Measurements from ENCODE around the gene GRN. TPM values are rescaled to one million over a fixed set of nuclear protein-coding genes. Genes with fewer than 3 reads are reported as not detected.

GRN gene
- total RNA-seq, 1 donor = 382 TPM

DNA sequence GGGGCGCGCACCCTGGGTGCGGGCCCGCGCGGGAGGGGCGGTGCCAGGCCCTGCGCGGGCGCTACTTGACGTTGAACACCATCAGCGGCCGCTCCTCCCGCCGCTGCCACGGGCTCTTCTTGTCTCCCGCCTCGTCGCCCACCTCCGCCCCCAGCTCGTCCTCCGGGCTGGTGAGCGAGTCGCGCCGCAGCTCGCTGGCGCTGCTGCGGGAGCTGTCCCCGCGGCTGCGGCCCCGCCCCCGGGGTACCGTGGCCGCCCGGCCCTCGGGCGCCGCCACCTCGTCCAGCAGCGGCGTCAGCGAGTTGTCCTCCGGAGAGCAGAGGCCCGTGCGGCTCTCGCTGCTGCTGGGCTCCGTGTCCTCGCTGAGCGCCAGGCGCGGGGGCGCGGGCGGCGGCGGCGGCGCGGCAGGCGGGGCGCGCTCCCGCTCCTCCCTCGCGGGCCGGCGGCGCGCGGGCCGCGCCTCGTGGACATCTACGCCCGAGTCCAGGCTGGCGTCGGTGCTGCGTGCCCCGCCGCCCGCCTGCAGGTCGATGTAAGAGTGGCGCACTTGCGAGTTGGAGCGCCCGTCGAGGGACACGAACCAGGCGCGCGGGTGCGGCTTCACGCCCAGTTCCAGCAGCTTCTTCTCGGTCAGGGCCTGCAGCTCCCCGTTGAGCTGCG, 8.7 kb downstream of the GRN start:
- DNase-seq (ENCODE audit: insufficient read length, low spot score, missing footprints) = peak; percentile 95
- Histone ChIP-seq H3K27ac (ENCODE audit: low read depth, low read length) (no peak overlapping the region), H3K27me3 (ENCODE audit: insufficient read depth, low read length) (no peaks in the 10 kb centered on the region)

GRCh38 chr17:44354582-44355561, 9.8 kb downstream of the GRN start:
- no peaks in the 10 kb centered on the region for H3K9me3 ChIP-seq (ENCODE audit: low read depth, low read length)
- TF ChIP-seq CTCF (IDR thresholded peaks at IDR 0.05; ENCODE audit: extremely low read depth, low read depth, low read length) = no peak
- H3K4me2 ChIP-seq (ENCODE audit: insufficient read depth, low read length) = peak overlapping the region; percentile 43
- no peaks in the 10 kb centered on the region for H3K27me3 ChIP-seq (ENCODE audit: insufficient read depth, low read length)
- H3K79me2 ChIP-seq (ENCODE audit: insufficient read depth, low read length) = no peaks in the 10 kb centered on the region
- DNase-seq (ENCODE audit: insufficient read length, low spot score, missing footprints) = peak; percentile 93
- H3K36me3 ChIP-seq (ENCODE audit: insufficient read depth, low read length) = peaks cover 11% of the 10 kb centered on the region
- peak overlapping the region; percentile 28 for H3K4me3 ChIP-seq (ENCODE audit: insufficient read depth, low read length)
- no peak overlapping the region for H2AFZ ChIP-seq (ENCODE audit: low read length)
- H3K4me1 ChIP-seq (ENCODE audit: insufficient read depth, low read length) = no peaks in the 10 kb centered on the region
- no peaks in the 10 kb centered on the region for H4K20me1 ChIP-seq (ENCODE audit: insufficient read depth, low read length)
- no peak overlapping the region for H3K27ac ChIP-seq (ENCODE audit: low read depth, low read length)

More for the DNA sequence above, 8.7 kb downstream of the GRN start:
- H3K79me2 ChIP-seq (ENCODE audit: insufficient read depth, low read length) = peaks cover 4% of the 10 kb centered on the region
- no peak overlapping the region for H2AFZ ChIP-seq (ENCODE audit: low read length)
- peak overlapping the region; percentile 59 for H3K4me3 ChIP-seq (ENCODE audit: insufficient read depth, low read length)
- H3K4me2 ChIP-seq (ENCODE audit: insufficient read depth, low read length) = peak overlapping the region; percentile 61
- no peaks in the 10 kb centered on the region for H3K9me3 ChIP-seq (ENCODE audit: low read depth, low read length)
- H3K36me3 ChIP-seq (ENCODE audit: insufficient read depth, low read length) = peaks cover 11% of the 10 kb centered on the region
- peaks cover 4% of the 10 kb centered on the region for H4K20me1 ChIP-seq (ENCODE audit: insufficient read depth, low read length)
- no peak for TF ChIP-seq CTCF (IDR thresholded peaks at IDR 0.05; ENCODE audit: extremely low read depth, low read depth, low read length)
- H3K4me1 ChIP-seq (ENCODE audit: insufficient read depth, low read length) = no peaks in the 10 kb centered on the region

GRCh38 chr17:44355642-44356099, 10.6 kb downstream of the GRN start:
- H3K36me3 ChIP-seq (ENCODE audit: insufficient read depth, low read length) = peaks cover 11% of the 10 kb centered on the region
- H3K4me3 ChIP-seq (ENCODE audit: insufficient read depth, low read length) = no peak overlapping the region
- no peak for TF ChIP-seq CTCF (IDR thresholded peaks at IDR 0.05; ENCODE audit: extremely low read depth, low read depth, low read length)
- no peaks in the 10 kb centered on the region for H3K79me2 ChIP-seq (ENCODE audit: insufficient read depth, low read length)
- DNase-seq (ENCODE audit: insufficient read length, low spot score, missing footprints) = peak; percentile 67
- no peaks in the 10 kb centered on the region for H4K20me1 ChIP-seq (ENCODE audit: insufficient read depth, low read length)
- H3K4me1 ChIP-seq (ENCODE audit: insufficient read depth, low read length) = no peaks in the 10 kb centered on the region
- no peak overlapping the region for H3K27ac ChIP-seq (ENCODE audit: low read depth, low read length)
- H3K27me3 ChIP-seq (ENCODE audit: insufficient read depth, low read length) = no peaks in the 10 kb centered on the region
- no peak overlapping the region for H3K4me2 ChIP-seq (ENCODE audit: insufficient read depth, low read length)
- no peak overlapping the region for H2AFZ ChIP-seq (ENCODE audit: low read length)
- H3K9me3 ChIP-seq (ENCODE audit: low read depth, low read length) = no peaks in the 10 kb centered on the region

DNA sequence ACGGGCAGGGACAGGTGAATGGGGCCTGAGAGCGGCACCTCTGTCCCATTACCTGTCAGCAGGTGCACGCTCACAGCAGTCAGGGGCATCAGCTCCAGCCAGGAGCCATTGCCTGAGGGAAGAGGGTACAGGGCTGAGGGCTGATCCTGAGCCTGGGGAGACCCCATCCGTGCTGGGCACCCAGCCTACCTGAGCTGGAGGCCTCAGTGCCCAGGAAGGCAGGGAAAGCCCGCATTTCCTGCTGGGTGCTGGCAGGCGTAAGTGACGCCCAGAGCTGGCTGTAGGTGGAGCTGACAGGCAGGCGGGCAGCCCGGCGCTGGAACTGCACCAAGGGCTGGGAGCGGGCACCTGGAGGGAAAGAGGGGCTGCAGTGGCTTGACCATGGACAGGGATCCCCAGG, 11.1 kb downstream of the GRN start:
- Histone ChIP-seq H3K4me2 (ENCODE audit: insufficient read depth, low read length) (no peak overlapping the region), H3K27me3 (ENCODE audit: insufficient read depth, low read length) (peaks cover 2% of the 10 kb centered on the region), H2AFZ (ENCODE audit: low read length) (no peak overlapping the region), H3K9me3 (ENCODE audit: low read depth, low read length) (no peaks in the 10 kb centered on the region), H3K4me3 (ENCODE audit: insufficient read depth, low read length) (no peak overlapping the region), H3K79me2 (ENCODE audit: insufficient read depth, low read length) (no peaks in the 10 kb centered on the region), H3K27ac (ENCODE audit: low read depth, low read length) (no peak overlapping the region), H3K4me1 (ENCODE audit: insufficient read depth, low read length) (no peaks in the 10 kb centered on the region), H3K36me3 (ENCODE audit: insufficient read depth, low read length) (peaks cover 7% of the 10 kb centered on the region), H4K20me1 (ENCODE audit: insufficient read depth, low read length) (no peaks in the 10 kb centered on the region)
- no peak for TF ChIP-seq CTCF (IDR thresholded peaks at IDR 0.05; ENCODE audit: extremely low read depth, low read depth, low read length)
- peak; percentile 67 for DNase-seq (ENCODE audit: insufficient read length, low spot score, missing footprints)
